Stimulated activated CD4-positive, alpha-beta T cell treated with anti-CD3 and anti-CD28 coated beads, Interleukin-2, amount 100 ng/mL, for 48 hours (primary cell): ENCODE data around the gene IGFBP7.

Source experiments
- DNase-seq, 2 donors: peaks; one replicate each; pipeline ENCODE4 v3.0.0-alpha.2; 2020

IGFBP7 gene

GRCh38 chr4:57094832-57095223 lies 15.4 kb downstream of the IGFBP7 start:
- DNase-seq: no peak

GRCh38 chr4:57093845-57094831 lies 16.0 kb downstream of the IGFBP7 start:
- DNase-seq: no peak

- DNase-seq: no peak
These were observed 18.5 kb downstream of the IGFBP7 start for GRCh38 chr4:57091657-57092162.

GRCh38 chr4:57090079-57090478 lies 20.1 kb downstream of the IGFBP7 start:
- DNase-seq: no peak

GRCh38 chr4:57089549-57089948 lies 20.6 kb downstream of the IGFBP7 start:
- no peak for DNase-seq

- DNase-seq: no peak
These were observed 24.0 kb downstream of the IGFBP7 start for GRCh38 chr4:57086031-57086723.

GRCh38 chr4:57085278-57085677 lies 24.9 kb downstream of the IGFBP7 start:
- no peak for DNase-seq

- DNase-seq: no peak
These were observed 25.8 kb downstream of the IGFBP7 start for GRCh38 chr4:57084360-57084759.

- no peak for DNase-seq
These were observed 27.1 kb downstream of the IGFBP7 start for GRCh38 chr4:57083090-57083489.

GRCh38 chr4:57081651-57082621 lies 28.2 kb downstream of the IGFBP7 start:
- DNase-seq: no peak

GRCh38 chr4:57080781-57081650 lies 29.2 kb downstream of the IGFBP7 start:
- DNase-seq: no peak

- DNase-seq: no peak
These were observed 31.3 kb downstream of the IGFBP7 start for GRCh38 chr4:57078685-57079521.

GRCh38 chr4:57077550-57078343 lies 32.4 kb downstream of the IGFBP7 start:
- DNase-seq: no peak

GRCh38 chr4:57076646-57077045 lies 33.5 kb downstream of the IGFBP7 start:
- no peak for DNase-seq

- no peak for DNase-seq
These were observed 34.8 kb downstream of the IGFBP7 start for GRCh38 chr4:57075367-57075766.

- DNase-seq: no peak
These were observed 35.4 kb downstream of the IGFBP7 start for GRCh38 chr4:57074744-57075143.

- DNase-seq: no peak
These were observed 36.6 kb downstream of the IGFBP7 start for GRCh38 chr4:57073559-57073958.

- no peak for DNase-seq
These were observed 38.9 kb downstream of the IGFBP7 start for GRCh38 chr4:57071326-57071725.

- no peak for DNase-seq
These were observed 39.7 kb downstream of the IGFBP7 start for GRCh38 chr4:57070461-57070860.
